ENCODE measurements around the gene IL12A.

The IL12A gene

DNA sequence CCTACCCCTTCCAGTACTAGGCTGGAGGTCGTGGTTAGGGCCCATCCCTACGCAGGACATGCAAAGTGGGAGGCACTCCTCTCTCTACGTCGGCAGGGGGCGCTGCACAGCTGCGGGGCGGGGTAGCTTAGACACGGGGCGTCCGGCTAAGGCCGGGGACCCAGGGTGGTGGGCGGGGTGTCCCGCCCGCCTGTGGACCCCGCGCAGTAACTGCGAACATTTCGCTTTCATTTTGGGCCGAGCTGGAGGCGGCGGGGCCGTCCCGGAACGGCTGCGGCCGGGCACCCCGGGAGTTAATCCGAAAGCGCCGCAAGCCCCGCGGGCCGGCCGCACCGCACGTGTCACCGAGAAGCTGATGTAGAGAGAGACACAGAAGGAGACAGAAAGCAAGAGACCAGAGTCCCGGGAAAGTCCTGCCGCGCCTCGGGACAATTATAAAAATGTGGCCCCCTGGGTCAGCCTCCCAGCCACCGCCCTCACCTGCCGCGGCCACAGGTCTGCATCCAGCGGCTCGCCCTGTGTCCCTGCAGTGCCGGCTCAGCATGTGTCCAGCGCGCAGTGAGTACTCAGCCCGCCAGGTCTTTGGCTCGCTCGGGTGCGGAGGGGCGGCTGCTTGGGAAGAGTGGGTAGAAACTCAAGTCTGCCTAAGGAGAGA is at the start of gene IL12A:
TSS of gene IL12A (plus strand) at position 219 of the 655 bp plus-strand sequence.
- peak; percentile 81 for DNase-seq (ENCODE audit: low read depth, low spot score)

- DNase-seq (ENCODE audit: low read depth, low spot score) = no peak
These were observed 47.3 kb upstream of the IL12A start for GRCh38 chr3:159941038-159942000.

GRCh38 chr3:159944781-159945180 is 43.9 kb upstream of the IL12A start:
- no peak for DNase-seq (ENCODE audit: low read depth, low spot score)

GRCh38 chr3:159945930-159946329 is 42.7 kb upstream of the IL12A start:
- no peak for DNase-seq (ENCODE audit: low read depth, low spot score)

- DNase-seq (ENCODE audit: low read depth, low spot score) = no peak
These were observed 41.4 kb upstream of the IL12A start for GRCh38 chr3:159947220-159947619.

DNA sequence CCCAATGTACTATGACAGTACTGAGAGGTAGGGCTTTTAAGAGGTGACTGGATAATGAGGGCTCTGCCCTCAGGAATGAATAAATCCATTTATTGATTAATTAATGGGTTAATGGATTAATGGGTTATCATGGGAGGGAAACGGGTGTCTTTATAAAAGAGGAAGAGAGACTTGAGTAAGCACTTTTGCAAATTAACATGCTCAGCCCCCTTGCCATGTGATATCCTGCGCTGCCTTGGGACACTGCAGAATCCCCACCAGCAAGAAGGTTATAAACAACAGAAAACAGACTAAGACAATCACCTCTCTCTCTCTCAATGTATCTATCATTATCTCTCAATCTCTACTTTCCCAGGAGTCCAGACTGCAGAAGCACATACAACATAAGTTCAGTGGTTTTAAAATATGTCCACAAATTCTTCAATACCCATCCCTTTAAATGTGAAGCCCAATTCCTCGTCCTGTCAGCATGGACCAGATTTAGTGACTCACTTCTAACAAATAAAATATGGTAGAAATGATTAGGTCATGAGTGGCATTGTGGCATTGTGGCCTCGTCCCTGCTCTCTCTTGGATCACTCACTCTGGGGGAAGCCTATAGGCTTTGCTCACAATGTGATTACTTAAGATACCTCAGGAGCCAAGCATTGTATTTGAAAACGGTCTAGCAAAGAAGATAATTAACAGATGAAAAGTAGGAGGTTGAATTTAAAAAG is 40.0 kb upstream of the IL12A start:
- no peak for DNase-seq (ENCODE audit: low read depth, low spot score)

GRCh38 chr3:159950156-159950898 is 38.3 kb upstream of the IL12A start:
- DNase-seq (ENCODE audit: low read depth, low spot score) = no peak

DNA sequence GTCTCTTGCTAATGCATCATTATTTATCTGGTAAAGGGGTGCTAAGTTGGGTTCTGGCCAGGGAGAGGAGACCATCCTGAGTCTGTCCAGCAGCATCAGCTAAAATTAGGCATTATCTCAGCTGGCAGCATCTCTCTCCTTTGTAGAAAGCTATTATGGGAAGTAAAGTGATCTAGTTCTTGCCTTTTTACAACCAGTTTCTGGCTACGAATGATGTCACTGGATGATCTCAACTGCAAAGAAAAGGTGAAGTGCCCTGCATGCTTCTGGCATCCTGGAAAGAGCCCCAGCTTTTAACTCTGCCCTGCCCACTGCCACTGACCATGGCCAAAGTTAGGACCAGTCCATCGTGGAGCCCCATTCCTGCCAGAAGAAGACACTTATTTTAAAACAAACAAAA is 37.1 kb upstream of the IL12A start:
- no peak for DNase-seq (ENCODE audit: low read depth, low spot score)

DNA sequence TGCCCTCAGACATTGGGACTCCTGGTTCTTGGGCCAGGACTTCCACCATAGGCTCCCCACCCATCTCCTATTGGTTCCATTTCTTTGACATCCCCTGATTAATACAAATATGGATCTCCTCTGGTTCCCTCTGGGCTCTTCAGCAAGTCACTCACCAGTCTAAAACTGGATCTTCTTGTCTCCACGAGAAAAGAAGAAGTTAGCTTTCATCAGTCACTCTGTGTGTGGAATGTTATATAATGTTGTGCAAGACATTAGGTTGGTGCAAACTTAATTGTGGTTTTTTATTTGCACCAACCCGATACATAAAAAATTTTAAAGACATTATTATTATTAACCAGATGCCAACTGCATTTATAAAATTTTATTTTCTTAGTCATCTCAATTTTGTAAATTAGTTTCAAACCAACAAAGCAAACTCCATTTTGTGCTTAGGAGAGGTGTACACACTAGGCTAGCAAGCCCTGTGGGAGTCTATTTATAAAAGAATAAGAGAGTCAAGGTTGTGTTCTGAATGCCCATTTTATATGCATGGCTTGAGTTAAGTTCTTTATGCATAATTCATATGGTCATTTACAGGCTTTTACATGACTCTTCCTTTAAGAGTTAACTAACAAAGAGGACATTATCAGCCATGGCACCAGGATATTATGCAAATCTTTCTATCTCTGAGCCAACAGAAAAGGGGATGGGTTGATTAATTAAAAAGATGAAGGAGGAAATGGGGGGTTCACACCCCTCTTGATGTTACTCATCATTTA is 35.1 kb upstream of the IL12A start:
- no peak for DNase-seq (ENCODE audit: low read depth, low spot score)

DNA sequence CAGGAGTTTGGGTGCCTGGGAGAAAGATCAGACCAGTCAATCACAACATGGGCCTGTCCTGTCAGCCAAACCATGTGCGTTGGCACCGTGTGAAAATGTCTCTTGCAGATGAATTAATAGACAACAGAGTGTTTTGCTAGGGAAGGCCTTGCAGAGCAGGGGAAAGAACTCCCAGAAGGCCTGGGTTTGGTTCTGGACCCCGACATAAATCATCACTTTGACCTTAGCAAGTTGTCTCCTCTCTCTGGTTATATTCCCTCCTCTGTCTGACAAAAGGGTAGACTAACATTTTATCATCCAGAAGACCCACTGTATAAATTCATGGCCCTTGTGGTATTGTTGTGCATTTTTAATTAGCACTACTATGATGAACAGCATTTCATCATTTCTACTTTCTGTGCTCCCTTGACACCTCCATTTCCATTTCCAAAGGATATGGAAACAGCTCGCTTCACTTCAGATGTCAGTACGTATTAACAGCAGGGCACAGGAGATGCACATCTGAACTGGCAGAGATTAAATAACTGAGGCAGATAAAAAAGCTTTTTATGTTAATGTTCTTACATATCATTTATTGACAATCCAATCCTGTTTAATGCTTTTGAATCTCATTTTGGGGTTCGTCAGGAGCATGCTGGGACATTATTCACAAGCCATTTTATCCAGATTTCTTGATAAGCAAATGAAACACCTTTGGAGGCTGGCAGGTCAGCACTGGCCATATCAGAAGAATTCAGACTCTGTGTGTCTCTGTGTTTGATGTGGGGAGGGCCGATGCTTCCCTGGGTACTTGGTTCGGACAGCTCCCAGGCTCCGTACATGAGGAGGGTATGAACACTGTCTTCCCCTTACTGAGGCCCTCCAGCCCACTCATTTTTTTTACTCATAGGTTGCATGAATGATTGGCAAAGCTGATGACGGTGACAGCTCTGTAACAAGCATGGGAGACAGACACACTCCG is 28.2 kb upstream of the IL12A start:
- DNase-seq (ENCODE audit: low read depth, low spot score) = no peak

GRCh38 chr3:159964166-159964973 is 24.3 kb upstream of the IL12A start:
- DNase-seq (ENCODE audit: low read depth, low spot score) = no peak

- DNase-seq (ENCODE audit: low read depth, low spot score) = no peak
These were observed 17.3 kb upstream of the IL12A start for GRCh38 chr3:159971311-159971710.

DNA sequence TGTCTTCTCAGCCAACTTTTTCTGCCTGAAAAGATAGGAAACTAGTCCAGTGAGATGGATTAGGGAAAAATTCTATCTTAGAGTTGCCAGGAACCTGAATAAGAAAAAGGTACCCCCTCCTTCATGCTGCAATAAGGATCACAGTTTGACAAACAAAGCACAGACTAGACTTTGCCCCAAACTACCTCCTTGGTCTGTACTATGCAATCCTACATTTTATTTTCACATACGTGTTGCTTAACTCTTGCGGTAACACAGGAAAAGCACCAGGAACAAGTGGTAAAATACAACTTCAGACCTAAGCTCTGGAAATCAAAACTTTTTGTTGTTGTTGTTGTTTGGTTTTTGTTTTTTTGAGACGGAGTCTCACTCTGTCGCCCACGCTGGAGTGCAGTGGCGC is 11.3 kb upstream of the IL12A start:
- DNase-seq (ENCODE audit: low read depth, low spot score) = no peak

DNA sequence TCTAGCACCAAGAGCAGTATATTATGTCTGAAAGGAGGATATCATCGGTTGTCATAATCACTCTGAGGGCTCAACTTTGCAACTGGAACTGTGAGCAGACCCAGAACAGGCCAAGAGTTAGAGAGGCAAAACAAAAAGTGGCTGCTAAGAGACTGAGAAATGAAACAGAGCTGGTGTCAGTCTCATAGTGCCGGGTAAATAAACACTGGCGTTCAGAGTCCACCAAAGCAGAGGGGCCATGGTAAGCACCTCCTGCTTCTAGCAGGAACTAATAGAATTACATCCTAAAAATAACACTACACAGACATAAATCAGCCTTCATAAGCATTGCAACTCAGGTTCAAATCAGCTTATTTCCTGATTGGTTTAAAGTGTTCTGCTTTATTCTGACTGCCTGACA is 10.3 kb upstream of the IL12A start:
- no peak for DNase-seq (ENCODE audit: low read depth, low spot score)

DNA sequence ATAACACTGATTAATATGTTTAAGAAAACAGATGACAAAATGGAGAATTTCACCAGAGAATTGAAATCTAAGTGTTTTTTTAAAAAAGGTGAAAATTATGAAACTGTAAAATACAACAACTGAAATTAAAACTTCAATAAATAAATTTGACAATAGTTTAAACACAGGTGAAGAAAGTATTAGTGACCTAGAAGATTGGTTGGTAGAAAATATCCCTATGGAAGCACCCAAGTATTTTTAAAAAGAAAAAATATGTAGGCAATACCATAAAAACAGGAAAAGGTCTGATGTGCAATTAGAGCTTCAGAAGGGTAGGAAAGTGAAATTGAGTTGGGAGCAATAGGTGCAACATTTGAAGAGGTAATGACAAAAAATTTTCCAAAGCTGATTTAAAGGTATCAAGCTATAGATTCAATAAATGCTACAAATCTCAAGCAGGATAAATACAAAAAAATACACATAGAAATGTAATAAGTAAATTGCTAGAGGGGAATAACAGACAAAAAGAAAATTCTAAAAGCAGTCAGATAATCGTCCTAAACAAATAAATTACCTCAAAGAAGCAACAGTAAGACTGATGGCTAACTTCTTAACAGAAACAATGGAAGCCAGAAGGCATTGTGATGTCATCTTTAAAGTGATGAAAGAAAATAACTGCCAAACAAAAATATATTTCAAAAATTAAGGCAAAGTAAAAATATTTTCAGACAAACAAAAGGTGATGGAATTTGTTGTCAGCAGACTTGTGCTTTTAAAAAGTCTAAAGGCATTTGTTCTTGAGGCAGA is 9.5 kb upstream of the IL12A start:
- DNase-seq (ENCODE audit: low read depth, low spot score) = no peak

GRCh38 chr3:159982442-159982974 is 6.1 kb upstream of the IL12A start:
- DNase-seq (ENCODE audit: low read depth, low spot score) = no peak

DNA sequence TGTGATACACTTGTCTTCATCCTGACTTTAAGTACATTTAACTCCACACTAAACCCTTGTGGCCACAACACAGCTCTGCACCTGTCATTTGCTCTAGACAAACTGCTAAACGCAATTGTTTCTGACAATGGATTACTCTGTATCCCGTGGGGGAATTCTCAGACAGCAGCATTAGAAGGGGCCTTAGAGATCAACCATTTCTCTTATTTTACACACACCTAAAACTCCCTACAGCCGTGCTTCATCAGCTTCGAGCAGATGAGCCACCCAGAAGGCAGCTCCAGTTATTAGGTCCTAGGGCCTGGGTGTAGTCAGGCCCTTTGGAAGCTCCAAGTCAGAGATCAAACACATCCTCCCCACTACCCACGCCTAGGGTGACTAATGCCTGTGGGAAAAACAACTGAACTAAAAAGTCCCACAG is 1.3 kb upstream of the IL12A start:
- no peak for DNase-seq (ENCODE audit: low read depth, low spot score)

Data from ELF-1 (cell line).